ENCODE data around the gene TRIM72. TPM values are rescaled to one million over a fixed set of nuclear protein-coding genes. Genes with fewer than 3 reads are reported as not detected.

TRIM72 gene, protein sequence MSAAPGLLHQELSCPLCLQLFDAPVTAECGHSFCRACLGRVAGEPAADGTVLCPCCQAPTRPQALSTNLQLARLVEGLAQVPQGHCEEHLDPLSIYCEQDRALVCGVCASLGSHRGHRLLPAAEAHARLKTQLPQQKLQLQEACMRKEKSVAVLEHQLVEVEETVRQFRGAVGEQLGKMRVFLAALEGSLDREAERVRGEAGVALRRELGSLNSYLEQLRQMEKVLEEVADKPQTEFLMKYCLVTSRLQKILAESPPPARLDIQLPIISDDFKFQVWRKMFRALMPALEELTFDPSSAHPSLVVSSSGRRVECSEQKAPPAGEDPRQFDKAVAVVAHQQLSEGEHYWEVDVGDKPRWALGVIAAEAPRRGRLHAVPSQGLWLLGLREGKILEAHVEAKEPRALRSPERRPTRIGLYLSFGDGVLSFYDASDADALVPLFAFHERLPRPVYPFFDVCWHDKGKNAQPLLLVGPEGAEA
- total RNA-seq (2022; extraction: Qiagen RNA extraction; ENCODE audit: low read depth) = 0.01 to 0.16 TPM (median 0.03 TPM) in 4 of 5 replicates, not detected in the other

GRCh38 chr16:31213877-31214707, at the start of gene TRIM72:
Gene TRIM72, plus strand, starts transcription at chr16:31214119. Its CDS starts 620 bp downstream, at chr16:31214739.

DNA sequence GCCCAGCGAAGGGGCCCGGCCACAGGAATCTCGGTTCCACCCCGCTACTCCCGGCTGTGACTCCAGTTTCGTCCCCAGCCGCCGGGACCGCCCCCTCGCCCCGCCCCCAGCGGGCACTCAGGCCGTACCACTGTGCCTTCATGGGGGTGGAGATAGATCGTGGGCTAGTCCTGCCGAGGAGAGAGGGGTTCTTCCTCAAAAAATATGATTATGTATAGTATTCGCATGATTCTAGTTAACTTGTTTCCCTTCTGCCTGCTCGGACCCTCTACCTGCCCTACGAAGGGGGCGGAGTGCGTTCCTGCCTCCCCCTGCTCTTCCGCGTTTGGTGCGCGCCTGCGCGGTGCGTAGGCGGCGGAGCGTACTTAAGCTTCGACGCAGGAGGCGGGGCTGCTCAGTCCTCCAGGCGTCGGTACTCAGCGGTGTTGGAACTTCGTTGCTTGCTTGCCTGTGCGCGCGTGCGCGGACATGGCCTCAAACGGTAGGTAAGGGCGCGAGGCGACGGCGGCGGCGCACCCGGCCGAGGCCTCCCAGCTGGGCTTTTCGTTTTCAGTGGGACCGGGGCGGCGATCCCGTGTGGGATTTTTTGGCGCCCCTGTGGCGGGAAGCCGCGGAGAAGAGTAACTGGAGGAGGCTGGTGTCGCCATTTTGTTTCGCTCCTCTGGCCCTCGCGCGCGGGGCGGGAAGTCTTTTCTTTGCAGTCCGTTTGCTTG, 34.0 kb upstream of the TRIM72 start, which contains the start of gene FUS:
FUS (plus strand) TSS at position 393 of the 713 bp plus-strand sequence; CDS start at position 469, 76 bp downstream.

GRCh38 chr16:31202414-31203375, 11.2 kb upstream of the TRIM72 start, which contains the start of gene PYCARD:
Gene PYCARD, minus strand, starts transcription at chr16:31202760. Its CDS starts 70 bp downstream, at chr16:31202690.

DNA sequence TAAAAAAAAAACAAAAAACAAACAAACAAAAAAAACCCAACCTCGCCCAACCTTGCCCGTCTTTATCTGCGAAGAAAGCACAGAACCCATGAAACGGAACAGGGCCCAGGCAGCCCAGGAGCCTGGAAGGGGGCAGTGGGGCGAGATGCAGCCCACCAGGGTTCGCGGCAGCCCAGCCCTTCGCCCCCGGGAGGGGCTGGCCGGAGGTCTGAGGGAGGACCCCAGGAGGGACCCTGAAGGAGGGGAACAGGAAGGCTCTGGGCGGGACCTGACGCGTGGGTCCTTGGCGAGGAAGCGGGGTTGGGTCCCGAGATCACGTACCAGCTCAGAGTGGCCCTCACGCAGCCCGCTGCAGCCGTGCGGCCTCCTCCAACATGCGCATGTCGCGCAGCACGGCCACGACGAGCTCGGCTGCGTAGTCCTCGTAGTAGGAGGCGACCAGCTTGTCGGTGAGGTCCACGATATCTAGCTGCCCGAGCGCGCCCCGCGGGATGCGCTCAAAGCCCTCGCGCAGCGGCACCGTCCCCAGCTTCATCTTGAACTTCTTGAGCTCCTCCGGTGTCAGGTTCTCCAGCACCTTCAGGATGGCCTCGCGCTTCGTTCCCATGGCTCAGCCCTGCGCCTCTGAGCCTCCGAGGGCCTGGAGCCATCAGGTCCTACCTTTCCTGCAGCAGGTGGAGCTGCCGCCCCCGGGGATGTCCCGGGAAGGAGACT, 2.7 kb downstream of the TRIM72 start, which contains the start of gene PYDC1:
PYDC1 (minus strand) TSS at position 714 of the 714 bp plus-strand sequence; CDS start at position 607, 107 bp downstream.

Other genes with a start within 250 kb of the TRIM72 start
- gene HSD3B7, start 228.9 kb upstream of the TRIM72 start, total RNA-seq (2022; extraction: Qiagen RNA extraction; ENCODE audit: low read depth) = 12.5 to 17.3 TPM (median 14.7 TPM) in 5 replicates
- gene STX1B, start 203.5 kb upstream of the TRIM72 start, total RNA-seq (2022; extraction: Qiagen RNA extraction; ENCODE audit: low read depth) = 1.4 to 2.2 TPM (median 1.7 TPM) in 5 replicates
- gene STX4, start 180.6 kb upstream of the TRIM72 start, total RNA-seq (2022; extraction: Qiagen RNA extraction; ENCODE audit: low read depth) = 62.0 to 77.3 TPM (median 76.2 TPM) in 5 replicates
- 15.6 to 22.1 TPM (median 16.6 TPM) in 5 replicates for gene ZNF668, start 139.9 kb upstream of the TRIM72 start, total RNA-seq (2022; extraction: Qiagen RNA extraction; ENCODE audit: low read depth)
- 9.3 to 11.3 TPM (median 9.8 TPM) in 5 replicates for gene ZNF646, start 139.7 kb upstream of the TRIM72 start, total RNA-seq (2022; extraction: Qiagen RNA extraction; ENCODE audit: low read depth)
- gene PRSS53, start 125.2 kb upstream of the TRIM72 start, total RNA-seq (2022; extraction: Qiagen RNA extraction; ENCODE audit: low read depth) = 0.78 to 2.7 TPM (median 1.4 TPM) in 5 replicates
- gene VKORC1, start 119.3 kb upstream of the TRIM72 start, total RNA-seq (2022; extraction: Qiagen RNA extraction; ENCODE audit: low read depth) = 93.5 to 141 TPM (median 138 TPM) in 5 replicates
- gene BCKDK, start 105.7 kb upstream of the TRIM72 start, total RNA-seq (2022; extraction: Qiagen RNA extraction; ENCODE audit: low read depth) = 35.8 to 51.3 TPM (median 41.7 TPM) in 5 replicates
- gene KAT8, start 96.5 kb upstream of the TRIM72 start, total RNA-seq (2022; extraction: Qiagen RNA extraction; ENCODE audit: low read depth) = 34.5 to 39.9 TPM (median 37.7 TPM) in 5 replicates
- gene PRSS8, start 78.4 kb upstream of the TRIM72 start, total RNA-seq (2022; extraction: Qiagen RNA extraction; ENCODE audit: low read depth) = 0.21 to 0.33 TPM (median 0.24 TPM) in 5 replicates
- gene PRSS36, start 64.1 kb upstream of the TRIM72 start, total RNA-seq (2022; extraction: Qiagen RNA extraction; ENCODE audit: low read depth) = 0.35 to 1.1 TPM (median 0.70 TPM) in 5 replicates
- 510 to 596 TPM (median 534 TPM) in 5 replicates for gene FUS, start 34.0 kb upstream of the TRIM72 start, total RNA-seq (2022; extraction: Qiagen RNA extraction; ENCODE audit: low read depth)
- 24.0 to 44.0 TPM (median 40.3 TPM) in 5 replicates for gene PYCARD, start 11.4 kb upstream of the TRIM72 start, total RNA-seq (2022; extraction: Qiagen RNA extraction; ENCODE audit: low read depth)
- not detected in 5 replicates for gene PYDC1, start 3.0 kb downstream of the TRIM72 start, total RNA-seq (2022; extraction: Qiagen RNA extraction; ENCODE audit: low read depth)
- gene ITGAM, start 45.9 kb downstream of the TRIM72 start, total RNA-seq (2022; extraction: Qiagen RNA extraction; ENCODE audit: low read depth) = 2.2 to 3.4 TPM (median 2.8 TPM) in 5 replicates
- gene ITGAX, start 141.1 kb downstream of the TRIM72 start, total RNA-seq (2022; extraction: Qiagen RNA extraction; ENCODE audit: low read depth) = 1.2 to 2.4 TPM (median 1.3 TPM) in 5 replicates
- gene ITGAD, start 179.2 kb downstream of the TRIM72 start, total RNA-seq (2022; extraction: Qiagen RNA extraction; ENCODE audit: low read depth) = 0.02 to 0.15 TPM in 2 of 5 replicates, not detected in the others
- gene COX6A2, start 214.2 kb downstream of the TRIM72 start, total RNA-seq (2022; extraction: Qiagen RNA extraction; ENCODE audit: low read depth) = not detected in 5 replicates
- gene ZNF843, start 228.7 kb downstream of the TRIM72 start, total RNA-seq (2022; extraction: Qiagen RNA extraction; ENCODE audit: low read depth) = 0.09 to 0.12 TPM (median 0.10 TPM) in 5 replicates
- 5.3 to 15.0 TPM (median 12.1 TPM) in 5 replicates for gene ARMC5, start 245.4 kb downstream of the TRIM72 start, total RNA-seq (2022; extraction: Qiagen RNA extraction; ENCODE audit: low read depth)

Measured in A549 treated with CpdA at 1 μM for 4 hours (cell line).